ENCODE measurements around the gene SARS1.
"Not testable (repeated sequence)": the region's sequence is repeated elsewhere in the genome, so short reads cannot be mapped to it uniquely, and the experiment has no call there.

The SARS1 gene

DNA sequence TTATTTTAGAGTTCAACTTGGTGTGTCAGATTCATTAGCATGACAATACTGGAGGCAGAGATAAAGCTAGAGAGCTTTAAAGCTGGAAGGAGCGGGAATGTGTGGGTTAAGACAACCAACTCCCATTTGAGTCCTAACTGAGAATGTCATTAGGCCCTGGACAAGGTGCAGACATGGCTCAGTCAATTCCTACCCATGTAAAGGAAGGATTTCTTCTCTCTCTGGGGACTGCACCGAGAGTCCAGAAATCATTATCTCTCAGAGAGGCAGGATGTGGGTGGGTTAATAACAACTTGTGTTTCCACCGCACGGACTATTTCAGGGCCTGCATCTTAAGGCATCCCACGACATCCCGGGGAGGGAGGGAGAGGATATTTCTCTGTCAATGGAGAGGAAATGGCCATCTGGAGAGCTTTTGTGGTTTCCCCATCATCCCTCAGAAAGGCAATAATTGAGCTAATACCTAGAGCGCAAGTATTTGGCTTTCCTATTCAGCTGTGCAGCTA, 46.7 kb upstream of the SARS1 start:
- H3K36me3 ChIP-seq (ENCODE audit: insufficient read depth, low read length), result no peaks in the 10 kb centered on the region
- no peak overlapping the region for H3K4me3 ChIP-seq (ENCODE audit: low read length, poor library complexity, severe bottlenecking)
- no peak overlapping the region for H3K9ac ChIP-seq (ENCODE audit: low read depth, low read length, poor library complexity, severe bottlenecking)
- no peaks in the 10 kb centered on the region for H3K79me2 ChIP-seq (ENCODE audit: insufficient read depth, low read length)
- H3K9me2 ChIP-seq (replicated peaks; ENCODE audit: low read depth, low read length), result no peaks in the 10 kb centered on the region
- H3K4me1 ChIP-seq (ENCODE audit: insufficient read depth, low read length, poor library complexity, severe bottlenecking), result peaks cover 18% of the 10 kb centered on the region
- no peaks in the 10 kb centered on the region for H4K20me1 ChIP-seq (ENCODE audit: insufficient read depth, low read length, poor library complexity, severe bottlenecking)
- no peak for TF ChIP-seq EZH2phosphoT487 (IDR thresholded peaks at IDR 0.05; ENCODE audit: borderline replicate concordance)
- TF ChIP-seq, protein P1, sequence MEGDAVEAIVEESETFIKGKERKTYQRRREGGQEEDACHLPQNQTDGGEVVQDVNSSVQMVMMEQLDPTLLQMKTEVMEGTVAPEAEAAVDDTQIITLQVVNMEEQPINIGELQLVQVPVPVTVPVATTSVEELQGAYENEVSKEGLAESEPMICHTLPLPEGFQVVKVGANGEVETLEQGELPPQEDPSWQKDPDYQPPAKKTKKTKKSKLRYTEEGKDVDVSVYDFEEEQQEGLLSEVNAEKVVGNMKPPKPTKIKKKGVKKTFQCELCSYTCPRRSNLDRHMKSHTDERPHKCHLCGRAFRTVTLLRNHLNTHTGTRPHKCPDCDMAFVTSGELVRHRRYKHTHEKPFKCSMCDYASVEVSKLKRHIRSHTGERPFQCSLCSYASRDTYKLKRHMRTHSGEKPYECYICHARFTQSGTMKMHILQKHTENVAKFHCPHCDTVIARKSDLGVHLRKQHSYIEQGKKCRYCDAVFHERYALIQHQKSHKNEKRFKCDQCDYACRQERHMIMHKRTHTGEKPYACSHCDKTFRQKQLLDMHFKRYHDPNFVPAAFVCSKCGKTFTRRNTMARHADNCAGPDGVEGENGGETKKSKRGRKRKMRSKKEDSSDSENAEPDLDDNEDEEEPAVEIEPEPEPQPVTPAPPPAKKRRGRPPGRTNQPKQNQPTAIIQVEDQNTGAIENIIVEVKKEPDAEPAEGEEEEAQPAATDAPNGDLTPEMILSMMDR (conservative IDR thresholded peaks at IDR 0.05; ENCODE audit: low read length), result no peak
- H3F3A ChIP-seq (ENCODE audit: low read depth), result 0 out of 2 replicates have a peak, but pooled peaks cover 2% of the 10 kb centered on the region
- H3K4me2 ChIP-seq (ENCODE audit: low read depth, low read length, poor library complexity, severe bottlenecking), result peak overlapping the region; percentile 49
- H2AFZ ChIP-seq (ENCODE audit: low read length), result no peak overlapping the region
- H3K27me3 ChIP-seq (ENCODE audit: insufficient read depth, low read length, poor library complexity, severe bottlenecking), result peaks cover 39% of the 10 kb centered on the region
- H3K9me3 ChIP-seq (ENCODE audit: insufficient read depth, low read depth, low read length), result no peaks in the 10 kb centered on the region

- no peak overlapping the region for H3K4me2 ChIP-seq (ENCODE audit: low read depth, low read length, poor library complexity, severe bottlenecking)
- TF ChIP-seq, protein P1 (conservative IDR thresholded peaks at IDR 0.05; ENCODE audit: low read length), result no peak
- TF ChIP-seq EZH2phosphoT487 (IDR thresholded peaks at IDR 0.05; ENCODE audit: borderline replicate concordance), result no peak
- no peaks in the 10 kb centered on the region for H3K36me3 ChIP-seq (ENCODE audit: insufficient read depth, low read length)
- H2AFZ ChIP-seq (ENCODE audit: low read length), result no peak overlapping the region
- no peaks in the 10 kb centered on the region for H3K9me3 ChIP-seq (ENCODE audit: insufficient read depth, low read depth, low read length)
- no peak overlapping the region for H3K9ac ChIP-seq (ENCODE audit: low read depth, low read length, poor library complexity, severe bottlenecking)
- peaks cover 44% of the 10 kb centered on the region for H3K27me3 ChIP-seq (ENCODE audit: insufficient read depth, low read length, poor library complexity, severe bottlenecking)
- H3K4me1 ChIP-seq (ENCODE audit: insufficient read depth, low read length, poor library complexity, severe bottlenecking), result peaks cover 18% of the 10 kb centered on the region
- H3K79me2 ChIP-seq (ENCODE audit: insufficient read depth, low read length), result no peaks in the 10 kb centered on the region
- 0 out of 2 replicates have a peak, but pooled peaks cover 2% of the 10 kb centered on the region for H3F3A ChIP-seq (ENCODE audit: low read depth)
- no peak overlapping the region for H3K4me3 ChIP-seq (ENCODE audit: low read length, poor library complexity, severe bottlenecking)
- no peaks in the 10 kb centered on the region for H3K9me2 ChIP-seq (replicated peaks; ENCODE audit: low read depth, low read length)
- no peaks in the 10 kb centered on the region for H4K20me1 ChIP-seq (ENCODE audit: insufficient read depth, low read length, poor library complexity, severe bottlenecking)
Measured at GRCh38 chr1:109170035-109170764, 43.5 kb upstream of the SARS1 start.

- Histone ChIP-seq H3K79me2 (ENCODE audit: insufficient read depth, low read length) (no peaks in the 10 kb centered on the region), H4K20me1 (ENCODE audit: insufficient read depth, low read length, poor library complexity, severe bottlenecking) (no peaks in the 10 kb centered on the region), H3K4me2 (ENCODE audit: low read depth, low read length, poor library complexity, severe bottlenecking) (no peak overlapping the region), H3F3A (ENCODE audit: low read depth) (0 out of 2 replicates have a peak, but pooled peaks cover 2% of the 10 kb centered on the region), H3K4me3 (ENCODE audit: low read length, poor library complexity, severe bottlenecking) (no peak overlapping the region), H3K36me3 (ENCODE audit: insufficient read depth, low read length) (no peaks in the 10 kb centered on the region), H3K4me1 (ENCODE audit: insufficient read depth, low read length, poor library complexity, severe bottlenecking) (peaks cover 18% of the 10 kb centered on the region), H3K27me3 (ENCODE audit: insufficient read depth, low read length, poor library complexity, severe bottlenecking) (peaks cover 44% of the 10 kb centered on the region), H3K9ac (ENCODE audit: low read depth, low read length, poor library complexity, severe bottlenecking) (no peak overlapping the region), H2AFZ (ENCODE audit: low read length) (no peak overlapping the region), H3K9me3 (ENCODE audit: insufficient read depth, low read depth, low read length) (no peaks in the 10 kb centered on the region), H3K9me2 (replicated peaks; ENCODE audit: low read depth, low read length) (no peaks in the 10 kb centered on the region)
- TF ChIP-seq, protein P1 (conservative IDR thresholded peaks at IDR 0.05; ENCODE audit: low read length), result no peak
- TF ChIP-seq EZH2phosphoT487 (IDR thresholded peaks at IDR 0.05; ENCODE audit: borderline replicate concordance), result no peak
Measured at GRCh38 chr1:109171646-109172045, 42.1 kb upstream of the SARS1 start.

DNA sequence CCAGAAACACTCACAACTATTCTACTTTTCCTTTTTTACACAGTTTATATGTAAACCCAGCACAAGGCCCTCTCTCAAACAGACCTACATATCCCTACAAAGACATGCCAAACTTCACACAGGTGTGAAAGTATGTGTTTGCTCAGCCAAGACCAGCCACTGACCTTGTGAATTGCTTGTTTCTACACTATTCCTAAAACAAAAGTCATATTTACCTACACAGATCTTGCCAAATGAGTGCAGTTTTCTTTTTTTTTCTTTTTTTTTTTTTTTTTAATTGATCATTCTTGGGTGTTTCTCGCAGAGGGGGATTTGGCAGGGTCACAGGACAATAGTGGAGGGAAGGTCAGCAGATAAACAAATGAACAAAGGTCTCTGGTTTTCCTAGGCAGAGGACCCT, 37.4 kb upstream of the SARS1 start:
- H3K4me3 ChIP-seq (ENCODE audit: low read length, poor library complexity, severe bottlenecking); H3K79me2 ChIP-seq (ENCODE audit: insufficient read depth, low read length); H3K36me3 ChIP-seq (ENCODE audit: insufficient read depth, low read length); H3K9me3 ChIP-seq (ENCODE audit: insufficient read depth, low read depth, low read length); H3K9me2 ChIP-seq (replicated peaks; ENCODE audit: low read depth, low read length); H4K20me1 ChIP-seq (ENCODE audit: insufficient read depth, low read length, poor library complexity, severe bottlenecking); H3K9ac ChIP-seq (ENCODE audit: low read depth, low read length, poor library complexity, severe bottlenecking); H3K4me2 ChIP-seq (ENCODE audit: low read depth, low read length, poor library complexity, severe bottlenecking); H3F3A ChIP-seq (ENCODE audit: low read depth); H2AFZ ChIP-seq (ENCODE audit: low read length); H3K4me1 ChIP-seq (ENCODE audit: insufficient read depth, low read length, poor library complexity, severe bottlenecking): not testable (repeated sequence)
- H3K27me3 ChIP-seq (ENCODE audit: insufficient read depth, low read length, poor library complexity, severe bottlenecking), result peaks cover 12% of the 10 kb centered on the region

DNA sequence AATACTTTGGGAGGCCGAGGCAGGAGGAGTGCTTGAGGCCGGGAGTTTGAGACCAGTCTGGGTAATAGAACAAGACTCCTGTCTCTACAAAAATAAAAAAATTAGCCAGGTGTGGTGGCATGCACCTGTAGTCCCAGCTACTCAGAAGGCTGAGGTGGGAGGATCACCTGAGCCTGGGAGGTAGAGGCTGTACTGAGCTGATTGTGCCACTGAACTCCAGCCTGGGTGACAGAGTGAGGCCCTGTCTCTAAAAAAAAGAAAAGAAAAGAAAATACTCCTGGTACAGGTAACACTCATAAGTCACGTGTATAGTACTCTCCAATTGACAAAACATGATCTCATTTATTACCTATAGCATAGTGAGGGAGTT, 33.0 kb upstream of the SARS1 start:
- H3K4me2 ChIP-seq (ENCODE audit: low read depth, low read length, poor library complexity, severe bottlenecking); H3K9ac ChIP-seq (ENCODE audit: low read depth, low read length, poor library complexity, severe bottlenecking); H3K4me3 ChIP-seq (ENCODE audit: low read length, poor library complexity, severe bottlenecking); H3K36me3 ChIP-seq (ENCODE audit: insufficient read depth, low read length); H3F3A ChIP-seq (ENCODE audit: low read depth); H3K79me2 ChIP-seq (ENCODE audit: insufficient read depth, low read length); H3K9me3 ChIP-seq (ENCODE audit: insufficient read depth, low read depth, low read length); H3K9me2 ChIP-seq (replicated peaks; ENCODE audit: low read depth, low read length); H2AFZ ChIP-seq (ENCODE audit: low read length); H3K4me1 ChIP-seq (ENCODE audit: insufficient read depth, low read length, poor library complexity, severe bottlenecking); H4K20me1 ChIP-seq (ENCODE audit: insufficient read depth, low read length, poor library complexity, severe bottlenecking): not testable (repeated sequence)
- peaks cover 13% of the 10 kb centered on the region for H3K27me3 ChIP-seq (ENCODE audit: insufficient read depth, low read length, poor library complexity, severe bottlenecking)

Measured in Loucy (cell line).